B cell (primary cell): Measurements from ENCODE around the gene ABCA4. TPM values are rescaled to one million over a fixed set of nuclear protein-coding genes. Genes with fewer than 3 reads are reported as not detected.

Experiments
- ATAC-seq: fragments of 200-7000 bp; cut with Tn5 transposase; one replicate; pipeline ENCODE4 v1.10.0; 2021; ENCODE audit warnings: low read depth, mild to moderate bottlenecking, moderate number of reproducible peaks, moderate library complexity
- CTCF ChIA-PET: fragments of 350-600 bp; sonication (Branson Sonifier 250); formaldehyde crosslinking; loops from one replicate; lab custom pipeline; 2021; ENCODE audit warnings: antibody characterized with exemption, inconsistent platforms; lab: Charles Lee
- POLR2A ChIA-PET: fragments of 350-600 bp; sonication (Branson Sonifier 250); formaldehyde crosslinking; loops from one replicate; lab custom pipeline; 2021; ENCODE audit warnings: antibody characterized with exemption; lab: Charles Lee
- DNase-seq: peaks from one replicate; pipeline ENCODE4 v3.0.0; 2013
- H2AFZ ChIP-seq: 2 replicates; pipeline ENCODE4 v1.6.1; 2012; ENCODE audit warnings: mild to moderate bottlenecking, low read depth, low read length; ENCODE audit not compliant: insufficient read depth, poor library complexity, severe bottlenecking
- H3K27ac ChIP-seq, 2 donors: 1 replicate in 1 of 2; 2 replicates in 1 of 2; pipeline ENCODE4 v1.5.1; 2012 to 2013; ENCODE audit warnings: low read length in 2 of 2, mild to moderate bottlenecking in 2 of 2, moderate library complexity in 1 of 2
- H3K27me3 ChIP-seq, 4 experiments: fragments of 200-600 bp in 1 of 4; sonication (generic) in 1 of 4; replicated peaks in 1 of 4; 1 replicate in 2 of 4; 2 replicates in 2 of 4; pipeline versions ENCODE4 v1.6.1 to v1.7.0; 2013 to 2016; ENCODE audit warnings: low read length in 3 of 4, mild to moderate bottlenecking in 2 of 4, mixed read lengths in 1 of 4, moderate library complexity in 1 of 4; ENCODE audit not compliant: insufficient read depth in 4 of 4, control insufficient read depth in 3 of 4; ENCODE audit errors: control extremely low read depth in 1 of 4
- H3K36me3 ChIP-seq, 2 experiments: replicated peaks in 1 of 2; 1 replicate in 1 of 2; 2 replicates in 1 of 2; pipeline versions ENCODE4 v1.6.1 to v1.7.1; 2013; ENCODE audit warnings: low read length in 1 of 2; ENCODE audit not compliant: insufficient read depth in 2 of 2, control insufficient read depth in 1 of 2; ENCODE audit errors: control extremely low read depth in 1 of 2, extremely low read depth in 1 of 2
- H3K4me1 ChIP-seq, 2 donors: fragments of 200-600 bp in 1 of 2; sonication (generic) in 1 of 2; 1 replicate in 1 of 2; 2 replicates in 1 of 2; pipeline versions ENCODE4 v1.5.1 to v1.6.1; 2013 to 2017; ENCODE audit warnings: low read length in 2 of 2; ENCODE audit not compliant: control insufficient read depth in 2 of 2, insufficient read depth in 2 of 2
- H3K4me2 ChIP-seq: replicated peaks from 2 replicates; pipeline ENCODE3; 2012; ENCODE audit warnings: mild to moderate bottlenecking, low read depth, low read length; ENCODE audit not compliant: poor library complexity, severe bottlenecking
- H3K4me3 ChIP-seq, 5 experiments: fragments of 200-600 bp in 1 of 5; sonication (generic) in 1 of 5; 1 replicate in 3 of 5; 2 replicates in 2 of 5; pipeline versions ENCODE4 v1.5.1 to v1.7.0; 2011 to 2016; ENCODE audit warnings: low read length in 4 of 5, mild to moderate bottlenecking in 4 of 5, low read depth in 2 of 5, control low read depth in 1 of 5, moderate library complexity in 1 of 5; ENCODE audit not compliant: insufficient read depth in 1 of 5; ENCODE audit errors: control extremely low read depth in 1 of 5, extremely low read depth in 1 of 5
- H3K79me2 ChIP-seq: fragments of 200-600 bp; sonication (generic); one replicate; pipeline ENCODE4 v1.6.0; 2016; ENCODE audit warnings: low read length; ENCODE audit not compliant: control insufficient read depth, insufficient read depth
- H3K9ac ChIP-seq: fragments of 200-600 bp; sonication (generic); 2 replicates; pipeline ENCODE4 v1.6.1; 2017; ENCODE audit warnings: mild to moderate bottlenecking, low read length, moderate library complexity
- H3K9me3 ChIP-seq, 3 donors: one replicate each; pipeline versions ENCODE4 v1.6.1 to v1.7.1; 2013; ENCODE audit warnings: low read length in 2 of 3; ENCODE audit not compliant: control insufficient read depth in 2 of 3, insufficient read depth in 1 of 3; ENCODE audit errors: control extremely low read depth in 1 of 3
- H4K20me1 ChIP-seq: 2 replicates; pipeline ENCODE4 v1.6.0; 2012; ENCODE audit warnings: mild to moderate bottlenecking, low read length; ENCODE audit not compliant: insufficient read depth, control insufficient read depth, poor library complexity, severe bottlenecking
- H3K27ac Mint-ChIP-seq: one replicate; pipeline ENCODE4 v1.8.0; 2021; ENCODE audit warnings: mixed read lengths
- H3K27me3 Mint-ChIP-seq: one replicate; pipeline ENCODE4 v1.8.0; 2021; ENCODE audit warnings: mixed read lengths
- H3K4me1 Mint-ChIP-seq: one replicate; pipeline ENCODE4 v1.8.0; 2021; ENCODE audit warnings: mixed read lengths
- H3K4me3 Mint-ChIP-seq: one replicate; pipeline ENCODE4 v1.8.0; 2021; ENCODE audit warnings: mixed read lengths
- H3K9me3 Mint-ChIP-seq: one replicate; pipeline ENCODE4 v1.8.0; 2022; ENCODE audit warnings: mixed read lengths; ENCODE audit not compliant: insufficient read depth
- EZH2 ChIP-seq: IDR thresholded peaks from 2 replicates; pipeline ENCODE4 v1.6.1; 2012; ENCODE audit warnings: borderline replicate concordance, low read depth, mild to moderate bottlenecking, moderate library complexity, low read length; ENCODE audit not compliant: insufficient read depth, poor library complexity, severe bottlenecking
- WGBS: methylation state at CpG from one replicate; pipeline ENCODE4 v1.1.5; 2013; ENCODE audit warnings: missing lambda C conversion rate; ENCODE audit not compliant: insufficient coverage; 5-methylcytosine and 5-hydroxymethylcytosine counted together
- intact Hi-C: fragments of 100-400 bp; cut with micrococcal nuclease; formaldehyde crosslinking; loops from one replicate; pipeline ENCODE4 v1.10.0; 2022
- polyA plus RNA-seq: library from polyadenylated mRNA; depleted of rRNA; stranded (reverse); fragments of >200 nt; gene quantifications from 2 replicates; pipeline ENCODE4 v1.2.3, GENCODE V29; 2012
- total RNA-seq, 2 donors: library from RNA; stranded (reverse); fragments of 120-200 nt in 1 of 2; gene quantifications; 1 replicate in 1 of 2; 2 replicates in 1 of 2; pipeline versions ENCODE4 v1.2.3 to v1.2.4, GENCODE V29; 2013 to 2022
- TF ChIP-seq, protein P1 (sequence below): fragments of 200-600 bp; IDR thresholded peaks from one replicate; pipeline ENCODE4 v1.8.0; 2022; ENCODE audit warnings: antibody characterized with exemption, mild to moderate bottlenecking

Gene ABCA4
- total and polyA plus RNA-seq, 2 donors (not counting 1 experiment from before 2014, with no cell fraction given), result not detected

DNA sequence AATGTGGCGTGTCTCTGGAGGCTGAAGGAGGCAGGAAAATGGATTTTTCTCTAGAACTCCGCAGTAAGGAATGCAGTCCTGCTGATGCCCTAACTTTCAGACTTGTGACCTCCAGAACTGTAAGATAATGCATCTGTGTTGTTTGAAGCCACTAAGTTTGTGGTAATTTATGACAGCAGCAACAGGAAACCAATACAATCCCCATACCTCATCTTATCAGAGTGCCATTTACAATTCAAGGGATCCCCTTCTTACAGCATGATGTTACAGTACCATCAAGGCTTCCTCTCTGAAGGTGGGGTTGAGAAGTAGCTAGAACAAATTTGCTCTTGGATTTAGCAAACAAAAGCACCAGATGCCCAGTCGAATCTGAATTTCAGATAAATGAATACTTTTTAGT lies 21.6 kb downstream of the ABCA4 start:
- Histone ChIP-seq H3K4me2 (no peak overlapping the region), H3K27ac (no peak overlapping the region), H3K27me3 (peaks cover 0 to 7% (median 3%) of the 10 kb centered on the region in 4 experiments), H2AFZ (no peak overlapping the region), H4K20me1 (no peaks in the 10 kb centered on the region), H3K4me3 (no peak overlapping the region), H3K9ac (no peak overlapping the region), H3K4me1 (no peaks in the 10 kb centered on the region), H3K9me3 (no peaks in the 10 kb centered on the region), H3K36me3 (no peaks in the 10 kb centered on the region), H3K79me2 (no peaks in the 10 kb centered on the region)
- Mint-ChIP-seq H3K9me3 (no peaks in the 10 kb centered on the region), H3K27me3 (peaks cover 20% of the 10 kb centered on the region), H3K4me1 (no peaks in the 10 kb centered on the region), H3K27ac (no peak overlapping the region), H3K4me3 (no peak overlapping the region)
- CTCF ChIA-PET, result no interaction called here
- POLR2A ChIA-PET, result no interaction called here
- TF ChIP-seq, protein P1, sequence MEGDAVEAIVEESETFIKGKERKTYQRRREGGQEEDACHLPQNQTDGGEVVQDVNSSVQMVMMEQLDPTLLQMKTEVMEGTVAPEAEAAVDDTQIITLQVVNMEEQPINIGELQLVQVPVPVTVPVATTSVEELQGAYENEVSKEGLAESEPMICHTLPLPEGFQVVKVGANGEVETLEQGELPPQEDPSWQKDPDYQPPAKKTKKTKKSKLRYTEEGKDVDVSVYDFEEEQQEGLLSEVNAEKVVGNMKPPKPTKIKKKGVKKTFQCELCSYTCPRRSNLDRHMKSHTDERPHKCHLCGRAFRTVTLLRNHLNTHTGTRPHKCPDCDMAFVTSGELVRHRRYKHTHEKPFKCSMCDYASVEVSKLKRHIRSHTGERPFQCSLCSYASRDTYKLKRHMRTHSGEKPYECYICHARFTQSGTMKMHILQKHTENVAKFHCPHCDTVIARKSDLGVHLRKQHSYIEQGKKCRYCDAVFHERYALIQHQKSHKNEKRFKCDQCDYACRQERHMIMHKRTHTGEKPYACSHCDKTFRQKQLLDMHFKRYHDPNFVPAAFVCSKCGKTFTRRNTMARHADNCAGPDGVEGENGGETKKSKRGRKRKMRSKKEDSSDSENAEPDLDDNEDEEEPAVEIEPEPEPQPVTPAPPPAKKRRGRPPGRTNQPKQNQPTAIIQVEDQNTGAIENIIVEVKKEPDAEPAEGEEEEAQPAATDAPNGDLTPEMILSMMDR, result no peak
- TF ChIP-seq EZH2, result no peak
- 100% methylated on average over 2 of the region's 3 CpGs for WGBS
- DNase-seq, result no peak
- no peak for ATAC-seq
- intact Hi-C loops, result no loop called here

DNA sequence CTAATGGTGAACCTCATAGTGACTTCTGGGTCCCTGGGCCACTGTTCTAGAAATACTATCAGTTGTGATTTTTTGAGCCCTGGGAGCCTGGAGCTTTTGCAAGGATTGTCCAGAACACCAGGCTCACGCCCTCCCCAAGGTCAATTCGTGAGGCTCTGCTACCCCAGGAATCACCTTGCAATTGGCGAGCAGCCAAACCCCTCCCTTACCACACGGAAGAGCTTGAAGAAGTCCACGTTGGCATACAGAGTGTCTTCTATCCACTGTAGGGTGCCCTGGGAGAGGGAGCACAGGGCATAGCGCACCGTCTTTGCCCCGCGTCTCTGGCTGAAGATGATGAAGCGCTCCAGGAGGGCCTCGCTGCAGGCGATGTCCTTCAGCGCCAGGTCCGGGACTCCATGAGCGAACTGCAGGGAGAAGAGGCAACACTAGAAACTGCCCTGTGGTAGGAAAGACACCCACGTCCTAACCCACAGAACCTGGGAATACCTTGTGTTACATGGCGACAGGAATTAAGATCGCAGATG lies 22.3 kb downstream of the ABCA4 start:
- Histone ChIP-seq H4K20me1 (no peaks in the 10 kb centered on the region), H3K4me2 (no peak overlapping the region), H3K27me3 (peaks cover 0 to 3% (median 1%) of the 10 kb centered on the region in 4 experiments), H3K9me3 (no peaks in the 10 kb centered on the region), H3K9ac (no peak overlapping the region), H3K36me3 (no peaks in the 10 kb centered on the region), H3K4me3 (no peak overlapping the region), H3K27ac (no peak overlapping the region), H2AFZ (no peak overlapping the region), H3K79me2 (no peaks in the 10 kb centered on the region), H3K4me1 (no peaks in the 10 kb centered on the region)
- POLR2A ChIA-PET, result no interaction called here
- Mint-ChIP-seq H3K27me3 (peaks cover 25% of the 10 kb centered on the region), H3K9me3 (no peaks in the 10 kb centered on the region), H3K4me3 (no peak overlapping the region), H3K27ac (no peak overlapping the region), H3K4me1 (no peaks in the 10 kb centered on the region)
- CTCF ChIA-PET, result no interaction called here
- intact Hi-C loops, result no loop called here
- TF ChIP-seq EZH2, result no peak
- TF ChIP-seq, protein P1, result no peak
- no peak for DNase-seq
- 90% methylated on average over 17 of the region's 18 CpGs for WGBS
- no peak for ATAC-seq
